ENCODE measurements around the gene GID4. TPM values are rescaled to one million over a fixed set of nuclear protein-coding genes. Genes with fewer than 3 reads are reported as not detected.
A peak's percentile ranks its signal among the peaks of the same experiment; 100 is the strongest.

GID4 gene
- total and polyA plus RNA-seq, 9 of the 15 experiments (the other 6 are each of a cell fraction or from before 2014, with no cell fraction given) = 1.2 to 6.4 (median 3.7) TPM

DNA sequence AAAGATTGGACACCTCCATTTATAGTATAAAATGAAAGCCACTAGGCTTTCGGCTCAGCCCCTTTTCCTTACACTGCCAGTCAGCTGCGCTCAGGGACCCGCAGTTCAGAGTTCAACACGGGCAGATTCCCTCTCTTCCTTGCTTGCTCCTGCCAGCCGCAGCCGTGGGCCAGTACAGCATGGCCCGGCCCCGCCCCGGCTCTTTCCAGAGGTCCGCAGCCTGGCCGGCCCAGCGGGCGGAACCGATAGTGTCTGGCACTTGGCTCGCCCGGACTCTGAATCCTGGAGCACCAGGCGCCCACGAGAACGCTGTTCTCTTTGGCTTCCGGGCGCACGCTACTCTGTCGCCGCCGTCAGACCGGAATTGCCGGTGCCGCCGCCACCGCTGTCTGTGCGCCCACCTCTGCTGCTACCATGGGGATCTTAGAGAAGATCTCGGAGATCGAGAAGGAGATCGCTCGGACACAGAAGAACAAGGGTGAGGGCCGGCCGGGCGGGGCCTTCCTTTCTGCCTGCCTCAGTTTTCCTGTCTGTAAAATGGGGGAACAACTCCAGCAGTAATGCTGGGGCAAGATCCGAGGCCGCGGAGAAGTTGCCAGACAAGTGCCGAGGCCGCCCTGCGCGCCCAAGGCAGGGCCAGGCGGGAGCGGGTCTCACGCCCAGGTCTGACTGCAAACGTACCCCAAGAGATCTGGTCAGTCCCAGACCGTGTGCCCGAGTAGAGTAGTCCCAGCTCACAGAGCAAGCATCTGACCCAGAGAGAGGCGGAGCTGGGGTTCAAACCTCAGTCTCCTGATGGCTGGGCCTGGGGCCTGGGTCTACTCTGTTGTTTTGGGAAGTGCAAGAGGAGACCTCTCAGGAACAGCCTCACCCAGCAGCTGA lies 48.6 kb downstream of the GID4 start, which contains the start of gene DRG2 (continued):
- TF ChIP-seq, protein P1, sequence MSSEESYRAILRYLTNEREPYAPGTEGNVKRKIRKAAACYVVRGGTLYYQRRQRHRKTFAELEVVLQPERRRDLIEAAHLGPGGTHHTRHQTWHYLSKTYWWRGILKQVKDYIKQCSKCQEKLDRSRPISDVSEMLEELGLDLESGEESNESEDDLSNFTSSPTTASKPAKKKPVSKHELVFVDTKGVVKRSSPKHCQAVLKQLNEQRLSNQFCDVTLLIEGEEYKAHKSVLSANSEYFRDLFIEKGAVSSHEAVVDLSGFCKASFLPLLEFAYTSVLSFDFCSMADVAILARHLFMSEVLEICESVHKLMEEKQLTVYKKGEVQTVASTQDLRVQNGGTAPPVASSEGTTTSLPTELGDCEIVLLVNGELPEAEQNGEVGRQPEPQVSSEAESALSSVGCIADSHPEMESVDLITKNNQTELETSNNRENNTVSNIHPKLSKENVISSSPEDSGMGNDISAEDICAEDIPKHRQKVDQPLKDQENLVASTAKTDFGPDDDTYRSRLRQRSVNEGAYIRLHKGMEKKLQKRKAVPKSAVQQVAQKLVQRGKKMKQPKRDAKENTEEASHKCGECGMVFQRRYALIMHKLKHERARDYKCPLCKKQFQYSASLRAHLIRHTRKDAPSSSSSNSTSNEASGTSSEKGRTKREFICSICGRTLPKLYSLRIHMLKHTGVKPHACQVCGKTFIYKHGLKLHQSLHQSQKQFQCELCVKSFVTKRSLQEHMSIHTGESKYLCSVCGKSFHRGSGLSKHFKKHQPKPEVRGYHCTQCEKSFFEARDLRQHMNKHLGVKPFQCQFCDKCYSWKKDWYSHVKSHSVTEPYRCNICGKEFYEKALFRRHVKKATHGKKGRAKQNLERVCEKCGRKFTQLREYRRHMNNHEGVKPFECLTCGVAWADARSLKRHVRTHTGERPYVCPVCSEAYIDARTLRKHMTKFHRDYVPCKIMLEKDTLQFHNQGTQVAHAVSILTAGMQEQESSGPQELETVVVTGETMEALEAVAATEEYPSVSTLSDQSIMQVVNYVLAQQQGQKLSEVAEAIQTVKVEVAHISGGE (CRISPR knock-in tag; IDR thresholded peaks at IDR 0.05) = peak; percentile 97 to 100 (median 100)
- TF ChIP-seq NFIC (IDR thresholded peaks at IDR 0.05) (peak; percentile 56), CBX1 (IDR thresholded peaks at IDR 0.05; ENCODE audit: low read depth) (peak; percentile 96), ZEB2 (IDR thresholded peaks at IDR 0.05) (peak; percentile 96), ZNF253 (CRISPR knock-in tag; conservative IDR thresholded peaks at IDR 0.05) (no peak), HDGF (IDR thresholded peaks at IDR 0.05) (peak; percentile 84; the same call in 1 of the 2 replicates), ZNF224 (CRISPR knock-in tag; IDR thresholded peaks at IDR 0.05) (no peak), THRAP3 (IDR thresholded peaks at IDR 0.05; ENCODE audit: borderline replicate concordance) (no peak), MYC (IDR thresholded peaks at IDR 0.05; ENCODE audit: low read depth, low read length) (peak; percentile 95), MYC (CRISPR knock-in tag; IDR thresholded peaks at IDR 0.05; ENCODE audit: borderline replicate concordance, low read depth) (no peak; the same call in 1 of the 2 replicates), SMARCC2 (IDR thresholded peaks at IDR 0.05; ENCODE audit: low read depth) (peak; percentile 16; the same call in 1 of the 2 replicates), ZNF197 (CRISPR knock-in tag; IDR thresholded peaks at IDR 0.05; ENCODE audit: low read depth) (0 out of 2 replicates have a peak, but pooled peaks have one; percentile 63), KDM5B (IDR thresholded peaks at IDR 0.05; ENCODE audit: insufficient replicate concordance, low read depth, low read length) (peak; percentile 61), KDM1A (IDR thresholded peaks at IDR 0.05) (peak; percentile 96 to 98)
- TF ChIP-seq, protein P2, sequence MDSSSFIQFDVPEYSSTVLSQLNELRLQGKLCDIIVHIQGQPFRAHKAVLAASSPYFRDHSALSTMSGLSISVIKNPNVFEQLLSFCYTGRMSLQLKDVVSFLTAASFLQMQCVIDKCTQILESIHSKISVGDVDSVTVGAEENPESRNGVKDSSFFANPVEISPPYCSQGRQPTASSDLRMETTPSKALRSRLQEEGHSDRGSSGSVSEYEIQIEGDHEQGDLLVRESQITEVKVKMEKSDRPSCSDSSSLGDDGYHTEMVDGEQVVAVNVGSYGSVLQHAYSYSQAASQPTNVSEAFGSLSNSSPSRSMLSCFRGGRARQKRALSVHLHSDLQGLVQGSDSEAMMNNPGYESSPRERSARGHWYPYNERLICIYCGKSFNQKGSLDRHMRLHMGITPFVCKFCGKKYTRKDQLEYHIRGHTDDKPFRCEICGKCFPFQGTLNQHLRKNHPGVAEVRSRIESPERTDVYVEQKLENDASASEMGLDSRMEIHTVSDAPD (CRISPR knock-in tag; IDR thresholded peaks at IDR 0.05) = no peak
- TF ChIP-seq, protein P3, sequence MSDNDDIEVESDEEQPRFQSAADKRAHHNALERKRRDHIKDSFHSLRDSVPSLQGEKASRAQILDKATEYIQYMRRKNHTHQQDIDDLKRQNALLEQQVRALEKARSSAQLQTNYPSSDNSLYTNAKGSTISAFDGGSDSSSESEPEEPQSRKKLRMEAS (CRISPR knock-in tag; IDR thresholded peaks at IDR 0.05) = peak; percentile 86
- TF ChIP-seq, protein P4, sequence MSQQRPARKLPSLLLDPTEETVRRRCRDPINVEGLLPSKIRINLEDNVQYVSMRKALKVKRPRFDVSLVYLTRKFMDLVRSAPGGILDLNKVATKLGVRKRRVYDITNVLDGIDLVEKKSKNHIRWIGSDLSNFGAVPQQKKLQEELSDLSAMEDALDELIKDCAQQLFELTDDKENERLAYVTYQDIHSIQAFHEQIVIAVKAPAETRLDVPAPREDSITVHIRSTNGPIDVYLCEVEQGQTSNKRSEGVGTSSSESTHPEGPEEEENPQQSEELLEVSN (IDR thresholded peaks at IDR 0.05; ENCODE audit: borderline replicate concordance in 1 of 2, extremely low read depth in 1 of 2, insufficient read depth in 1 of 2, insufficient read length in 1 of 2, low read depth in 1 of 2, low read length in 1 of 2, poor library complexity in 1 of 2, severe bottlenecking in 1 of 2) = peak in 1 of 2 experiments; percentile 74
- TF ChIP-seq, protein P5, sequence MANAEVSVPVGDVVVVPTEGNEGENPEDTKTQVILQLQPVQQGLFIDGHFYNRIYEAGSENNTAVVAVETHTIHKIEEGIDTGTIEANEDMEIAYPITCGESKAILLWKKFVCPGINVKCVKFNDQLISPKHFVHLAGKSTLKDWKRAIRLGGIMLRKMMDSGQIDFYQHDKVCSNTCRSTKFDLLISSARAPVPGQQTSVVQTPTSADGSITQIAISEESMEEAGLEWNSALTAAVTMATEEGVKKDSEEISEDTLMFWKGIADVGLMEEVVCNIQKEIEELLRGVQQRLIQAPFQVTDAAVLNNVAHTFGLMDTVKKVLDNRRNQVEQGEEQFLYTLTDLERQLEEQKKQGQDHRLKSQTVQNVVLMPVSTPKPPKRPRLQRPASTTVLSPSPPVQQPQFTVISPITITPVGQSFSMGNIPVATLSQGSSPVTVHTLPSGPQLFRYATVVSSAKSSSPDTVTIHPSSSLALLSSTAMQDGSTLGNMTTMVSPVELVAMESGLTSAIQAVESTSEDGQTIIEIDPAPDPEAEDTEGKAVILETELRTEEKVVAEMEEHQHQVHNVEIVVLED (CRISPR knock-in tag; IDR thresholded peaks at IDR 0.05) = peak; percentile 74
